Measurements from ENCODE around the gene OXCT1.
"Not testable (repeated sequence)": the region's sequence is repeated elsewhere in the genome, so short reads cannot be mapped to it uniquely, and the experiment has no call there.

GRCh38 chr5:41845751-41846150 lies 24.5 kb downstream of the OXCT1 start:
- TF ChIP-seq CBX2 (IDR thresholded peaks at IDR 0.05; ENCODE audit: insufficient read depth, low read length, poor library complexity, severe bottlenecking); POLR2G (IDR thresholded peaks at IDR 0.05; ENCODE audit: low read depth, low read length); PHF8 (IDR thresholded peaks at IDR 0.05; ENCODE audit: borderline replicate concordance, low read length); DPF2 (IDR thresholded peaks at IDR 0.05): not testable (repeated sequence)

Data from K562 (cell line).